HEK293 (cell line): ENCODE results near the gene UHRF1.

ENCODE experiments used
- CTCF ChIA-PET: fragments of 350-600 bp; formaldehyde crosslinking; extraction: SDS; loops from one replicate; lab custom pipeline; 2021; ENCODE audit warnings: antibody characterized with exemption; lab: Yijun Ruan, JAX
- POLR2A ChIA-PET: fragments of 300-600 bp; formaldehyde crosslinking; extraction: SDS; loops from one replicate; lab custom pipeline; 2020; ENCODE audit warnings: antibody characterized with exemption, inconsistent platforms; lab: Yijun Ruan, JAX
- H3K27ac ChIP-seq: fragments of 200-500 bp; sonication (Bioruptor generic); 2 replicates; pipeline ENCODE4 v1.5.1; 2014; ENCODE audit warnings: low read depth, low read length, control low read depth, inconsistent platforms; ENCODE audit errors: extremely low read depth
- H3K36me3 ChIP-seq, 2 experiments: fragments of 200-500 bp in 1 of 2; sonication (Bioruptor generic) in 1 of 2; 1 replicate in 1 of 2; 2 replicates in 1 of 2; pipeline ENCODE4 v1.5.1; 2014 to 2017; ENCODE audit warnings: inconsistent platforms in 2 of 2, low read length in 2 of 2; ENCODE audit not compliant: control insufficient read depth in 2 of 2, insufficient read depth in 1 of 2
- H3K4me1 ChIP-seq: fragments of 200-500 bp; sonication (Bioruptor generic); 2 replicates; pipeline ENCODE4 v1.5.1; 2014; ENCODE audit warnings: mild to moderate bottlenecking, low read length, inconsistent platforms; ENCODE audit not compliant: control insufficient read depth, insufficient read depth
- H3K4me3 ChIP-seq: 2 replicates; pipeline ENCODE4 v1.5.1; 2011; ENCODE audit warnings: low read depth, mild to moderate bottlenecking, control low read depth, low read length, moderate library complexity
- H3K9me3 ChIP-seq: fragments of 200-500 bp; sonication (Bioruptor generic); 2 replicates; pipeline ENCODE4 v1.5.1; 2014; ENCODE audit warnings: low read depth, low read length, inconsistent platforms; ENCODE audit not compliant: control insufficient read depth, insufficient read depth
- GLIS1 ChIP-seq: fragments of 450-650 bp; formaldehyde crosslinking; IDR thresholded peaks from 2 replicates; pipeline ENCODE4 v1.5.1; 2016; ENCODE audit warnings: missing biosample characterization, missing genetic modification characterization
- GLIS2 ChIP-seq: fragments of 450-650 bp; formaldehyde crosslinking; IDR thresholded peaks from 2 replicates; pipeline ENCODE4 v1.5.1; 2016; ENCODE audit warnings: missing biosample characterization, missing genetic modification characterization
- SCRT2 ChIP-seq: fragments of 450-650 bp; formaldehyde crosslinking; IDR thresholded peaks from 2 replicates; pipeline ENCODE4 v1.5.1; 2016; ENCODE audit warnings: missing biosample characterization, missing genetic modification characterization
- SP3 ChIP-seq: fragments of 450-650 bp; formaldehyde crosslinking; IDR thresholded peaks from 2 replicates; pipeline ENCODE4 v1.5.1; 2016; ENCODE audit warnings: missing biosample characterization, missing genetic modification characterization
- ZBTB11 ChIP-seq: fragments of 450-650 bp; formaldehyde crosslinking; conservative IDR thresholded peaks from 2 replicates; pipeline ENCODE4 v1.5.1; 2016; ENCODE audit warnings: low read depth, missing biosample characterization, missing genetic modification characterization
- ZNF138 ChIP-seq: fragments of 450-650 bp; formaldehyde crosslinking; IDR thresholded peaks from 2 replicates; pipeline ENCODE4 v1.5.1; 2016; ENCODE audit warnings: missing biosample characterization, missing genetic modification characterization, borderline replicate concordance
- ZNF155 ChIP-seq: fragments of 450-650 bp; formaldehyde crosslinking; IDR thresholded peaks from 2 replicates; pipeline ENCODE4 v1.5.1; 2016; ENCODE audit warnings: missing biosample characterization, missing genetic modification characterization
- ZNF184 ChIP-seq: fragments of 450-650 bp; IDR thresholded peaks from 2 replicates; pipeline ENCODE4 v1.5.1; 2018; ENCODE audit warnings: missing biosample characterization, mild to moderate bottlenecking, missing genetic modification characterization
- ZNF530 ChIP-seq: fragments of 450-650 bp; formaldehyde crosslinking; IDR thresholded peaks from 2 replicates; pipeline ENCODE4 v1.5.1; 2016; ENCODE audit warnings: low read depth, missing biosample characterization, missing genetic modification characterization
- ZNF600 ChIP-seq: fragments of 450-650 bp; formaldehyde crosslinking; IDR thresholded peaks from 2 replicates; pipeline ENCODE4 v1.5.1; 2016; ENCODE audit warnings: missing biosample characterization, missing genetic modification characterization
- ZSCAN30 ChIP-seq: fragments of 450-650 bp; IDR thresholded peaks from 2 replicates; pipeline ENCODE4 v1.5.1; 2018; ENCODE audit warnings: missing biosample characterization, mild to moderate bottlenecking, missing genetic modification characterization, moderate library complexity
- TF ChIP-seq, protein P1 (sequence below): fragments of 450-650 bp; formaldehyde crosslinking; IDR thresholded peaks from 2 replicates; pipeline ENCODE4 v1.5.1; 2016; ENCODE audit warnings: missing biosample characterization, missing genetic modification characterization
- TF ChIP-seq, protein P2 (sequence below): fragments of 450-650 bp; formaldehyde crosslinking; IDR thresholded peaks from 2 replicates; pipeline ENCODE4 v1.5.1; 2016; ENCODE audit warnings: missing biosample characterization, missing genetic modification characterization
- TF ChIP-seq, protein P3 (sequence below): fragments of 450-650 bp; formaldehyde crosslinking; IDR thresholded peaks from 2 replicates; pipeline ENCODE4 v1.5.1; 2016; ENCODE audit warnings: missing biosample characterization, missing genetic modification characterization
- TF ChIP-seq, protein P4 (sequence below): fragments of 450-650 bp; formaldehyde crosslinking; IDR thresholded peaks from 2 replicates; pipeline ENCODE4 v1.5.1; 2016; ENCODE audit warnings: missing biosample characterization, missing genetic modification characterization

UHRF1 gene

DNA sequence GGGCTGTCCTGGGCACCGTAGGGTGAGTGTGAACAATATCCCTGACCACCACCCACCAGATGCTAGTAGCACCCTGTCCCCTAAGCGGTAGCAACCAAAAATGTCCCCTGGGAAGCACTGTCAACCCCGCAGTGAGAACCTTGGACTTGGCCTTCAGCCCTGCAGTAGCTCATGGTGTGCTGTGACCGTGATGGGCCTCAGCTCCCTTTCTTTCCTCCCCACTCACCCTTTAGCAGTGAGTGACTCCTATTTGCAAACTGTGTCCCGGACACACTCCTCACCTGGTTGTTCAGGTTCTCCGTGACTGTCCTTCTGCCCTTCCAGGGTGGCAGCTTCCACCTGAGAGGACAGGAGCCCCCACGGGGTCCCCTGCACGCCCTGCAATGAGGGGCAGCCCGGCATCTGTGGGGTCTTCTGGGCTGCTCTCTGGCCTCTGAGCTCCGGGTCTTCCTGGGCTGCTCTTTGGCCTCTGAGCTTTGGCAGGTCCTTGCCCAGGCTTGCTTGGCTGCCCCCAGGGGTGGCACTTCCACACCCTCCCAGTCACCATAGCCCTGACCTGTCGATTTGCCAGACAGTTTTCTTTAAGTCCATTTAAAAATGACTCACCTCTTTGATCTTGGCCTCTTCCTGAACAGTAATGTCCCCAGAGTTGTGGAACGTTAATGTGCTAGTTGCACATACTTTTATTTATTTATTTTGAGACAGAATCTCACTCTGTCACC is 63.4 kb downstream of the UHRF1 start:
- Histone ChIP-seq H3K4me1 (peaks cover 17% of the 10 kb centered on the region), H3K36me3 (peaks cover 0 to 7% of the 10 kb centered on the region in 2 experiments; a peak in 1 of 3 replicates), H3K9me3 (no peaks in the 10 kb centered on the region), H3K4me3 (no peak overlapping the region), H3K27ac (no peak overlapping the region)
- TF ChIP-seq ZBTB11 (no peak), ZNF138 (tag by site-specific recombination) (no peak), SP3 (tag by site-specific recombination) (no peak), ZNF155 (no peak), ZNF600 (tag by site-specific recombination) (peak; percentile 74), ZNF530 (tag by site-specific recombination) (no peak), GLIS2 (tag by site-specific recombination) (0 out of 2 replicates have a peak, but pooled peaks have one; percentile 39), SCRT2 (tag by site-specific recombination) (peak; percentile 31; the same call in 1 of the 2 replicates), ZNF184 (tag by site-specific recombination) (no peak), ZSCAN30 (no peak), GLIS1 (peak; percentile 40; the same call in 1 of the 2 replicates)
- TF ChIP-seq, protein P1, sequence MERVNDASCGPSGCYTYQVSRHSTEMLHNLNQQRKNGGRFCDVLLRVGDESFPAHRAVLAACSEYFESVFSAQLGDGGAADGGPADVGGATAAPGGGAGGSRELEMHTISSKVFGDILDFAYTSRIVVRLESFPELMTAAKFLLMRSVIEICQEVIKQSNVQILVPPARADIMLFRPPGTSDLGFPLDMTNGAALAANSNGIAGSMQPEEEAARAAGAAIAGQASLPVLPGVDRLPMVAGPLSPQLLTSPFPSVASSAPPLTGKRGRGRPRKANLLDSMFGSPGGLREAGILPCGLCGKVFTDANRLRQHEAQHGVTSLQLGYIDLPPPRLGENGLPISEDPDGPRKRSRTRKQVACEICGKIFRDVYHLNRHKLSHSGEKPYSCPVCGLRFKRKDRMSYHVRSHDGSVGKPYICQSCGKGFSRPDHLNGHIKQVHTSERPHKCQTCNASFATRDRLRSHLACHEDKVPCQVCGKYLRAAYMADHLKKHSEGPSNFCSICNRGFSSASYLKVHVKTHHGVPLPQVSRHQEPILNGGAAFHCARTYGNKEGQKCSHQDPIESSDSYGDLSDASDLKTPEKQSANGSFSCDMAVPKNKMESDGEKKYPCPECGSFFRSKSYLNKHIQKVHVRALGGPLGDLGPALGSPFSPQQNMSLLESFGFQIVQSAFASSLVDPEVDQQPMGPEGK (tag by site-specific recombination): peak; percentile 34; the same call in 1 of the 2 replicates
- TF ChIP-seq, protein P2, sequence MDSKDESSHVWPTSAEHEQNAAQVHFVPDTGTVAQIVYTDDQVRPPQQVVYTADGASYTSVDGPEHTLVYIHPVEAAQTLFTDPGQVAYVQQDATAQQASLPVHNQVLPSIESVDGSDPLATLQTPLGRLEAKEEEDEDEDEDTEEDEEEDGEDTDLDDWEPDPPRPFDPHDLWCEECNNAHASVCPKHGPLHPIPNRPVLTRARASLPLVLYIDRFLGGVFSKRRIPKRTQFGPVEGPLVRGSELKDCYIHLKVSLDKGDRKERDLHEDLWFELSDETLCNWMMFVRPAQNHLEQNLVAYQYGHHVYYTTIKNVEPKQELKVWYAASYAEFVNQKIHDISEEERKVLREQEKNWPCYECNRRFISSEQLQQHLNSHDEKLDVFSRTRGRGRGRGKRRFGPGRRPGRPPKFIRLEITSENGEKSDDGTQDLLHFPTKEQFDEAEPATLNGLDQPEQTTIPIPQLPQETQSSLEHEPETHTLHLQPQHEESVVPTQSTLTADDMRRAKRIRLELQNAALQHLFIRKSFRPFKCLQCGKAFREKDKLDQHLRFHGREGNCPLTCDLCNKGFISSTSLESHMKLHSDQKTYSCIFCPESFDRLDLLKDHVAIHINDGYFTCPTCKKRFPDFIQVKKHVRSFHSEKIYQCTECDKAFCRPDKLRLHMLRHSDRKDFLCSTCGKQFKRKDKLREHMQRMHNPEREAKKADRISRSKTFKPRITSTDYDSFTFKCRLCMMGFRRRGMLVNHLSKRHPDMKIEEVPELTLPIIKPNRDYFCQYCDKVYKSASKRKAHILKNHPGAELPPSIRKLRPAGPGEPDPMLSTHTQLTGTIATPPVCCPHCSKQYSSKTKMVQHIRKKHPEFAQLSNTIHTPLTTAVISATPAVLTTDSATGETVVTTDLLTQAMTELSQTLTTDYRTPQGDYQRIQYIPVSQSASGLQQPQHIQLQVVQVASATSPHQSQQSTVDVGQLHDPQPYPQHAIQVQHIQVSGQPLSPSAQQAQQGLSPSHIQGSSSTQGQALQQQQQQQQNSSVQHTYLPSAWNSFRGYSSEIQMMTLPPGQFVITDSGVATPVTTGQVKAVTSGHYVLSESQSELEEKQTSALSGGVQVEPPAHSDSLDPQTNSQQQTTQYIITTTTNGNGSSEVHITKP (tag by site-specific recombination): 0 out of 2 replicates have a peak, but pooled peaks have one; percentile 14
- TF ChIP-seq, protein P3, sequence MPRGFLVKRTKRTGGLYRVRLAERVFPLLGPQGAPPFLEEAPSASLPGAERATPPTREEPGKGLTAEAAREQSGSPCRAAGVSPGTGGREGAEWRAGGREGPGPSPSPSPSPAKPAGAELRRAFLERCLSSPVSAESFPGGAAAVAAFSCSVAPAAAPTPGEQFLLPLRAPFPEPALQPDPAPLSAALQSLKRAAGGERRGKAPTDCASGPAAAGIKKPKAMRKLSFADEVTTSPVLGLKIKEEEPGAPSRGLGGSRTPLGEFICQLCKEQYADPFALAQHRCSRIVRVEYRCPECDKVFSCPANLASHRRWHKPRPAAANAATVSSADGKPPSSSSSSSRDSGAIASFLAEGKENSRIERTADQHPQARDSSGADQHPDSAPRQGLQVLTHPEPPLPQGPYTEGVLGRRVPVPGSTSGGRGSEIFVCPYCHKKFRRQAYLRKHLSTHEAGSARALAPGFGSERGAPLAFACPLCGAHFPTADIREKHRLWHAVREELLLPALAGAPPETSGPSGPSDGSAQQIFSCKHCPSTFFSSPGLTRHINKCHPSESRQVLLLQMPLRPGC (tag by site-specific recombination): peak; percentile 43; the same call in 1 of the 2 replicates
- TF ChIP-seq, protein P4, sequence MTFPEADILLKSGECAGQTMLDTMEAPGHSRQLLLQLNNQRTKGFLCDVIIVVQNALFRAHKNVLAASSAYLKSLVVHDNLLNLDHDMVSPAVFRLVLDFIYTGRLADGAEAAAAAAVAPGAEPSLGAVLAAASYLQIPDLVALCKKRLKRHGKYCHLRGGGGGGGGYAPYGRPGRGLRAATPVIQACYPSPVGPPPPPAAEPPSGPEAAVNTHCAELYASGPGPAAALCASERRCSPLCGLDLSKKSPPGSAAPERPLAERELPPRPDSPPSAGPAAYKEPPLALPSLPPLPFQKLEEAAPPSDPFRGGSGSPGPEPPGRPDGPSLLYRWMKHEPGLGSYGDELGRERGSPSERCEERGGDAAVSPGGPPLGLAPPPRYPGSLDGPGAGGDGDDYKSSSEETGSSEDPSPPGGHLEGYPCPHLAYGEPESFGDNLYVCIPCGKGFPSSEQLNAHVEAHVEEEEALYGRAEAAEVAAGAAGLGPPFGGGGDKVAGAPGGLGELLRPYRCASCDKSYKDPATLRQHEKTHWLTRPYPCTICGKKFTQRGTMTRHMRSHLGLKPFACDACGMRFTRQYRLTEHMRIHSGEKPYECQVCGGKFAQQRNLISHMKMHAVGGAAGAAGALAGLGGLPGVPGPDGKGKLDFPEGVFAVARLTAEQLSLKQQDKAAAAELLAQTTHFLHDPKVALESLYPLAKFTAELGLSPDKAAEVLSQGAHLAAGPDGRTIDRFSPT (tag by site-specific recombination): peak; percentile 31; the same call in 1 of the 2 replicates
- POLR2A ChIA-PET: no interaction called here
- CTCF ChIA-PET: interaction anchor here (0.6 to 4.3 kb wide), 6 partner anchors 11 to 163 kb away, joined by 3 to 32 read pairs (median 4); no protein-coding TSS in a partner anchor
